RWPE2 (cell line): ENCODE data around the gene HIVEP3.

Experiments
- ATAC-seq: fragments of 200-7000 bp; cut with Tn5 transposase; 3 replicates; pipeline ENCODE4 v1.9.1; 2021; ENCODE audit warnings: low read depth
- DNase-seq: peaks from one replicate; pipeline ENCODE4 v3.0.0-alpha.2; 2020; ENCODE audit warnings: low spot score
- H3K27ac ChIP-seq: fragments of 450-650 bp; 2 replicates; pipeline ENCODE4 v1.5.1; 2017; ENCODE audit warnings: mild to moderate bottlenecking; ENCODE audit not compliant: poor library complexity, severe bottlenecking
- H3K27me3 ChIP-seq: fragments of 250-450 bp; sonication (Bioruptor Pico); 2 replicates; pipeline ENCODE4 v1.5.1; 2021; ENCODE audit warnings: mild to moderate bottlenecking, moderate library complexity; ENCODE audit not compliant: insufficient read depth, poor library complexity, severe bottlenecking
- H3K36me3 ChIP-seq: fragments of 250-450 bp; sonication (Bioruptor Pico); 2 replicates; pipeline ENCODE4 v1.5.1; 2020; ENCODE audit warnings: low read depth, mild to moderate bottlenecking, moderate library complexity
- H3K4me1 ChIP-seq: fragments of 250-450 bp; sonication (Bioruptor Pico); 2 replicates; pipeline ENCODE4 v1.5.1; 2021; ENCODE audit warnings: mild to moderate bottlenecking, moderate library complexity; ENCODE audit not compliant: insufficient read depth, poor library complexity, severe bottlenecking
- H3K4me3 ChIP-seq: fragments of 250-450 bp; sonication (Bioruptor Pico); 2 replicates; pipeline ENCODE4 v1.5.1; 2021; ENCODE audit warnings: mild to moderate bottlenecking, moderate library complexity; ENCODE audit not compliant: severe bottlenecking
- H3K9me3 ChIP-seq: fragments of 250-450 bp; sonication (Bioruptor Pico); 2 replicates; pipeline ENCODE4 v1.5.1; 2021; ENCODE audit warnings: mild to moderate bottlenecking, moderate library complexity; ENCODE audit not compliant: severe bottlenecking
- CTCF ChIP-seq: fragments of 450-650 bp; IDR thresholded peaks from one replicate; pipeline ENCODE4 v1.5.1; 2017; ENCODE audit warnings: mild to moderate bottlenecking, moderate library complexity; ENCODE audit not compliant: poor library complexity, severe bottlenecking

The HIVEP3 gene

GRCh38 chr1:41486371-41487125 is 432.2 kb downstream of the HIVEP3 start:
- H3K36me3 ChIP-seq = no peaks in the 10 kb centered on the region
- H3K27ac ChIP-seq = no peak overlapping the region
- peaks cover 32% of the 10 kb centered on the region for H3K4me1 ChIP-seq
- no peak for TF ChIP-seq CTCF
- no peak overlapping the region for H3K4me3 ChIP-seq
- no peaks in the 10 kb centered on the region for H3K9me3 ChIP-seq
- DNase-seq = no peak
- no peaks in the 10 kb centered on the region for H3K27me3 ChIP-seq
- no peak for ATAC-seq

- no peak for DNase-seq
- Histone ChIP-seq H3K4me3 (no peak overlapping the region), H3K9me3 (no peaks in the 10 kb centered on the region), H3K36me3 (no peaks in the 10 kb centered on the region), H3K27ac (peak overlapping the region; percentile 39), H3K4me1 (peaks cover 32% of the 10 kb centered on the region), H3K27me3 (no peaks in the 10 kb centered on the region)
- no peak for ATAC-seq
- TF ChIP-seq CTCF = no peak
These were observed 432.7 kb downstream of the HIVEP3 start for GRCh38 chr1:41486053-41486370.

GRCh38 chr1:41485605-41486004 is 433.1 kb downstream of the HIVEP3 start:
- TF ChIP-seq CTCF = no peak

GRCh38 chr1:41484402-41485241 is 434.1 kb downstream of the HIVEP3 start, which contains the start of gene EDN2:
Gene EDN2, minus strand, starts transcription at chr1:41484683. Its CDS starts 82 bp downstream, at chr1:41484601.
- no peak for DNase-seq
- peak within 1 kb of the TSS; percentile 9 for H3K4me3 ChIP-seq
- ATAC-seq = peak; percentile 73

More at GRCh38 chr1:41485605-41486004, 433.1 kb downstream of the HIVEP3 start:
- Histone ChIP-seq H3K9me3 (no peaks in the 10 kb centered on the region), H3K27me3 (no peaks in the 10 kb centered on the region), H3K36me3 (no peaks in the 10 kb centered on the region), H3K4me3 (no peak overlapping the region), H3K27ac (peak overlapping the region; percentile 39), H3K4me1 (peaks cover 32% of the 10 kb centered on the region)
- peak; percentile 48 for ATAC-seq
- DNase-seq = no peak

More at GRCh38 chr1:41484402-41485241, 434.1 kb downstream of the HIVEP3 start, which contains the start of gene EDN2:
- no peaks in the 10 kb centered on the region for H3K9me3 ChIP-seq
- H3K27ac ChIP-seq = peak within 1 kb of the TSS; percentile 39
- peak; percentile 33 for TF ChIP-seq CTCF
- no peaks in the 10 kb centered on the region for H3K36me3 ChIP-seq
- H3K4me1 ChIP-seq = peaks cover 32% of the 10 kb centered on the region
- no peaks in the 10 kb centered on the region for H3K27me3 ChIP-seq
